Mesendoderm (in vitro differentiated cells): ENCODE results near the gene PGBD5.

ENCODE experiments used
- DNase-seq: peaks from one replicate; pipeline ENCODE4 v3.0.0; 2013
- H2AK5ac ChIP-seq: 2 replicates; pipeline ENCODE4 v1.6.1; 2013; ENCODE audit warnings: low read length, inconsistent platforms
- H2BK120ac ChIP-seq: 2 replicates; pipeline ENCODE4 v1.6.1; 2013; ENCODE audit warnings: low read depth, mild to moderate bottlenecking, low read length, moderate library complexity, mixed read lengths
- H2BK15ac ChIP-seq: replicated peaks from 2 replicates; pipeline ENCODE4 v1.6.1; 2013; ENCODE audit warnings: low read depth, mild to moderate bottlenecking, moderate library complexity
- H2BK5ac ChIP-seq: 2 replicates; pipeline ENCODE4 v1.6.1; 2013; ENCODE audit warnings: low read length, inconsistent platforms
- H3K18ac ChIP-seq: 2 replicates; pipeline ENCODE4 v1.6.1; 2013; ENCODE audit warnings: mild to moderate bottlenecking, low read length, mixed read lengths
- H3K23ac ChIP-seq: one replicate; pipeline ENCODE4 v1.6.1; 2013; ENCODE audit warnings: low read length
- H3K27ac ChIP-seq: 2 replicates; pipeline ENCODE4 v1.5.1; 2013; ENCODE audit warnings: low read depth, mild to moderate bottlenecking, inconsistent platforms, low read length, moderate library complexity
- H3K27me3 ChIP-seq: 2 replicates; pipeline ENCODE4 v1.6.1; 2013; ENCODE audit warnings: low read length, control low read depth, mild to moderate bottlenecking, inconsistent platforms; ENCODE audit not compliant: insufficient read depth, poor library complexity
- H3K36me3 ChIP-seq: 2 replicates; pipeline ENCODE4 v1.6.1; 2013; ENCODE audit warnings: low read length, inconsistent platforms; ENCODE audit not compliant: control insufficient read depth, insufficient read depth
- H3K4ac ChIP-seq: one replicate; pipeline ENCODE4 v1.6.1; 2013; ENCODE audit warnings: low read depth, mild to moderate bottlenecking, low read length, moderate library complexity
- H3K4me1 ChIP-seq: 2 replicates; pipeline ENCODE4 v1.6.1; 2013; ENCODE audit warnings: low read depth, low read length, inconsistent platforms; ENCODE audit not compliant: control insufficient read depth
- H3K4me2 ChIP-seq: 2 replicates; pipeline ENCODE4 v1.6.1; 2013; ENCODE audit warnings: low read length
- H3K4me3 ChIP-seq: 2 replicates; pipeline ENCODE4 v1.5.1; 2013; ENCODE audit warnings: mild to moderate bottlenecking, low read length
- H3K56ac ChIP-seq: one replicate; pipeline ENCODE4 v1.6.1; 2013; ENCODE audit warnings: low read length
- H3K79me1 ChIP-seq: 2 replicates; pipeline ENCODE4 v1.6.1; 2013; ENCODE audit warnings: low read length, inconsistent platforms
- H3K79me2 ChIP-seq: 2 replicates; pipeline ENCODE4 v1.6.1; 2013; ENCODE audit warnings: mild to moderate bottlenecking, low read length; ENCODE audit not compliant: control insufficient read depth, insufficient read depth
- H3K9ac ChIP-seq: 2 replicates; pipeline ENCODE4 v1.6.1; 2013; ENCODE audit warnings: low read length, inconsistent platforms
- H4K5ac ChIP-seq: one replicate; pipeline ENCODE4 v1.6.1; 2013; ENCODE audit warnings: low read length
- H4K8ac ChIP-seq: one replicate; pipeline ENCODE4 v1.6.1; 2013; ENCODE audit warnings: low read depth, mild to moderate bottlenecking, control low read depth, low read length, moderate library complexity
- WGBS: extraction: QIAGEN DNeasy Blood & Tissue Kit; methylation state at CpG from one replicate; pipeline ENCODE4 v1.1.7; 2013; ENCODE audit warnings: low lambda C conversion rate, missing lambda C conversion rate; ENCODE audit not compliant: insufficient coverage; ENCODE audit errors: extremely low coverage; 5-methylcytosine and 5-hydroxymethylcytosine counted together

Gene PGBD5

DNA sequence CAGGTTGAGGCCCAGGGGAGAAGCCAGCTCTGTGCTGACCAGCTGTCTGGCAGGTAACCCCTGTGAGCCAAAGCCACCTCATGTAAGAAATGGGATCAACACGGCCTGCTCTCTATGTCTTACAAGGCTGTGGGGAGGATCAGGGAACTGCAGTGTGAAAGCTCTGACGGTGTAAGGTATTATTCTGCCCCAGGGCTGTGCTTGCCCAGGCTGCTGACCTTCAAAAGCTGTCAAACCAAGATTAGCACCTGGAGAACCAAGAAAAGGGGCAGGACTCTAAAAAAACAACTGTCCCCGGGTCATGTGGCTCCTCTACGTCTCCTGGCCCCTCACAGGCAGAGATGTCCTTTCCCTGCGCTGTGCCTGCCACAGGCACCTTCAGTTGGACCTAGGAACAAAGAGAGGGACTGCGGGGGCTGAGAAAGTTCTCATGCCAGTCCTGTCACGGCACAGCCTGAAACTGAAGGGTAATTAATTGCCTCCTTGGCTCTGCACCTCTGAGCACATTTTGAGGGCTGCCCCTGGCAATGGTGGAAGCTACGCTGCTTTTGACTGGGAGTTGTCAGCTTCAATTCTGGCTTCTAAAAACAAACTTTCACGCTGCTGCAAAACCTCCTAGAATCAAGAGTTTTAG is 77.6 kb downstream of the PGBD5 start:
- H2BK5ac ChIP-seq, result no peak overlapping the region
- peaks cover 2% of the 10 kb centered on the region for H3K36me3 ChIP-seq
- no peaks in the 10 kb centered on the region for H3K79me2 ChIP-seq
- H3K4me3 ChIP-seq, result no peak overlapping the region
- no peak overlapping the region for H3K56ac ChIP-seq
- H4K8ac ChIP-seq, result no peak overlapping the region
- H2AK5ac ChIP-seq, result no peak overlapping the region
- H3K18ac ChIP-seq, result no peak overlapping the region
- DNase-seq, result no peak
- no peak overlapping the region for H2BK15ac ChIP-seq
- no peaks in the 10 kb centered on the region for H3K27me3 ChIP-seq
- no peak overlapping the region for H3K23ac ChIP-seq
- no peak overlapping the region for H3K4ac ChIP-seq
- WGBS, result no CpG with 5 or more reads among the region's 9 CpGs
- H3K4me1 ChIP-seq, result no peaks in the 10 kb centered on the region
- no peak overlapping the region for H3K9ac ChIP-seq
- H4K5ac ChIP-seq, result no peak overlapping the region
- no peak overlapping the region for H2BK120ac ChIP-seq
- no peak overlapping the region for H3K27ac ChIP-seq
- H3K79me1 ChIP-seq, result no peaks in the 10 kb centered on the region
- no peak overlapping the region for H3K4me2 ChIP-seq

DNA sequence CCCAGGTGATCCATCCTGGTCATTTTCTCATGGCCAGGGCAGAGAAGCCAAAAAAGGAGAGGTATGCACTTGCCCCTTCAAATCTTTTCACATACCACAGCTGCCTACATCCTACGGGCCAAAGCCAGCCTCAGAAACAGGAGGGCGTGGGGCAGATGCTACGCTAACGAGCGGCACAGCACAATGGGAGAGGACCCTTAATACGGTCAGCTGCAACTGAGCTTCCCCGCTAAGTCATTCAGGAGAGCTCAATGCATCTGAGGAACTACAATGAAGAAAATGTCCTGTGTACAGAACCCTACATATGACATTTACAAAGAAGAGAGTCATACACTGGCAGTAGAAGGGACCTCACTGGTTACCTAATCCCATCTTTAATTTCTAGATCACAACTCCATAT is 78.2 kb downstream of the PGBD5 start:
- no peak overlapping the region for H3K27ac ChIP-seq
- no peaks in the 10 kb centered on the region for H3K79me2 ChIP-seq
- H3K4me3 ChIP-seq, result no peak overlapping the region
- no peak overlapping the region for H2BK120ac ChIP-seq
- no peaks in the 10 kb centered on the region for H3K36me3 ChIP-seq
- H3K4me2 ChIP-seq, result no peak overlapping the region
- H2AK5ac ChIP-seq, result no peak overlapping the region
- no peak overlapping the region for H3K18ac ChIP-seq
- no CpG with 5 or more reads among the region's 7 CpGs for WGBS
- H3K27me3 ChIP-seq, result no peaks in the 10 kb centered on the region
- no peak overlapping the region for H3K4ac ChIP-seq
- DNase-seq, result no peak
- no peak overlapping the region for H4K8ac ChIP-seq
- no peak overlapping the region for H2BK15ac ChIP-seq
- H3K56ac ChIP-seq, result no peak overlapping the region
- H3K23ac ChIP-seq, result no peak overlapping the region
- H3K79me1 ChIP-seq, result no peaks in the 10 kb centered on the region
- no peak overlapping the region for H3K9ac ChIP-seq
- H4K5ac ChIP-seq, result no peak overlapping the region
- no peaks in the 10 kb centered on the region for H3K4me1 ChIP-seq
- no peak overlapping the region for H2BK5ac ChIP-seq

DNA sequence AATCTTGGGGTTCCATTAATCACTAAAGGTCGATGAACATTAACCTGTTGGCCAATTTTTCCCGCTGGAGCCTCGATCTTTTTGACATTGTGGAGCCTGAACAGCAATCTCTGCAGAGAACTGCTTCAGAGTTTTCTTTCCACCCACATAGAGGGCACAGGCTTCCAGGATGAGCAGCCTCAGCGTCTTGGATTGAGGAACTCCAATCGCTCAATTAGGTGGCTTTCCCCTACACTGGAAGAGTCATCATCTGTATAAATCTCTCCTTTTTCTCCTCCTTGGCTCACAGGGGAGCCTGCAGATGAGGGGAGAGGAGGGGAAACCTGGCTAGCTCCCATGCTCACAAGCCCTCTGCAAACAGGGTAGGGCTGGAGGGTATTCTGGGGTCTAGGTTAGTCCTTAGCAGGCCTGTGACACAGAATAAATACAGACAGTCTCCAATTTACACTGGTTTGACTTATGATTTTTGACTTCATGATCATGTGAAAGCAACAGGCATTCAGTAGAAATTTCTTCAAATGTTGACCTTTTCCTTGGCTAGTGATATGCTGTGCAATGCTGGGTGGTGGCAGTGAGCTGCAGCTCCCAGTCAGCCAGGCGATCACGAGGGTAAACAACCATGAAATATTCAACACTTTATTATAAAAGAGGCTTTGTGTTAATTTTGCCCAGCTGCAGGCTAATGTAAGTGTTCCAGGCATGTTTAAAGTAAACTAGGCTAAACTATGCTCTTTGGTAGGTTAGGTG is 80.8 kb downstream of the PGBD5 start:
- no peak overlapping the region for H3K56ac ChIP-seq
- H3K79me2 ChIP-seq, result no peaks in the 10 kb centered on the region
- no peak overlapping the region for H3K4me3 ChIP-seq
- no peaks in the 10 kb centered on the region for H3K79me1 ChIP-seq
- H3K23ac ChIP-seq, result no peak overlapping the region
- no peak for DNase-seq
- no peak overlapping the region for H3K18ac ChIP-seq
- no peak overlapping the region for H2BK120ac ChIP-seq
- no peak overlapping the region for H3K9ac ChIP-seq
- no peak overlapping the region for H3K4ac ChIP-seq
- H4K5ac ChIP-seq, result no peak overlapping the region
- no peaks in the 10 kb centered on the region for H3K4me1 ChIP-seq
- no peak overlapping the region for H2BK15ac ChIP-seq
- no CpG with 5 or more reads among the region's 7 CpGs for WGBS
- no peaks in the 10 kb centered on the region for H3K36me3 ChIP-seq
- no peak overlapping the region for H3K4me2 ChIP-seq
- H3K27me3 ChIP-seq, result no peaks in the 10 kb centered on the region
- no peak overlapping the region for H4K8ac ChIP-seq
- no peak overlapping the region for H2AK5ac ChIP-seq
- no peak overlapping the region for H2BK5ac ChIP-seq
- no peak overlapping the region for H3K27ac ChIP-seq

DNA sequence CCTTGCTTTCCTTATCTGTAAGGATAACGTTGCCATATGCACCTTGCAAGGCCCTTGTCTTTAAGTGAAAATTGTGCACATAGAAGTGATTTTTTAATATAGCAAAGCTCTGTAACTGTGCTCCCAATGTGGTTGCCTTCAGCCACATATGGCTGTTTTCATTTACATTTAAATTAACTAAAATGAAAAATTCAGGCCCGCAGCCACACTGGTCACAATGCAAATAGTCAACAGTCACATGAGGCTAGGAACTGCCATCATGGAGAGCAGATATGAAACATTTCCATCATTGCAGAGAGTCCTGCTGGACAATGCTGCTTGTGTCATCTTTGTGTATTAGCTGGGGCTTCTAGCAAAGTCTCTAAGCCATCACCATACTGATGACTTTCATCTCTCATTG is 83.4 kb downstream of the PGBD5 start:
- WGBS, result no CpG with 5 or more reads among the region's 2 CpGs
- H3K79me2 ChIP-seq, result no peaks in the 10 kb centered on the region
- no peak overlapping the region for H3K4ac ChIP-seq
- H3K4me2 ChIP-seq, result no peak overlapping the region
- no peak overlapping the region for H3K18ac ChIP-seq
- H3K79me1 ChIP-seq, result no peaks in the 10 kb centered on the region
- no peak overlapping the region for H2BK5ac ChIP-seq
- no peak overlapping the region for H2BK15ac ChIP-seq
- H3K36me3 ChIP-seq, result no peaks in the 10 kb centered on the region
- H3K9ac ChIP-seq, result no peak overlapping the region
- no peaks in the 10 kb centered on the region for H3K27me3 ChIP-seq
- no peak overlapping the region for H4K8ac ChIP-seq
- H3K56ac ChIP-seq, result no peak overlapping the region
- H2AK5ac ChIP-seq, result no peak overlapping the region
- H4K5ac ChIP-seq, result no peak overlapping the region
- H3K4me3 ChIP-seq, result no peak overlapping the region
- no peaks in the 10 kb centered on the region for H3K4me1 ChIP-seq
- no peak overlapping the region for H3K23ac ChIP-seq
- H2BK120ac ChIP-seq, result no peak overlapping the region
- DNase-seq, result no peak
- no peak overlapping the region for H3K27ac ChIP-seq

DNA sequence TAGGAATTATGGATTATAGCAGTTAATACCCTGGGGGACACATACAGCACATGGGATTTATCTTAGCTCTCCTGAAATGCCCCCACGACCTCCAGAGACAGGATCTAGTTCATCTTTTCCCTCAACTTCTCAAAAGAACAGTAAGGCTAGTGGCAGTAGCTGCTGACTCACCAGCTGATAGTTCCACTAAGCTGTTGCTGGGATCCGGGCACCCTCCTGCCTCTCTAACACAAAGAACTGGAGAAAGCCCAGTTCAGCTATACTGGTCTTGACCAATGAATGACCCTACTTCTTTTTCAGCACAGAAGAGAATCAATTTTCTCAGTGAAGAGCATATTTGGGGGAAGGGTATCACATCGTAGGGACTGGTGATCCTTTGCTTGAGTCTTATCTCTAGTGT is 84.1 kb downstream of the PGBD5 start:
- no peak overlapping the region for H3K56ac ChIP-seq
- H2BK120ac ChIP-seq, result no peak overlapping the region
- H3K4ac ChIP-seq, result no peak overlapping the region
- H2BK15ac ChIP-seq, result no peak overlapping the region
- H3K4me3 ChIP-seq, result no peak overlapping the region
- no CpG with 5 or more reads among the region's 3 CpGs for WGBS
- no peaks in the 10 kb centered on the region for H3K79me2 ChIP-seq
- H3K4me1 ChIP-seq, result no peaks in the 10 kb centered on the region
- H3K23ac ChIP-seq, result no peak overlapping the region
- DNase-seq, result no peak
- no peak overlapping the region for H3K9ac ChIP-seq
- no peaks in the 10 kb centered on the region for H3K36me3 ChIP-seq
- H4K8ac ChIP-seq, result no peak overlapping the region
- H3K27ac ChIP-seq, result no peak overlapping the region
- H3K4me2 ChIP-seq, result no peak overlapping the region
- no peak overlapping the region for H2AK5ac ChIP-seq
- no peaks in the 10 kb centered on the region for H3K27me3 ChIP-seq
- H3K79me1 ChIP-seq, result no peaks in the 10 kb centered on the region
- no peak overlapping the region for H2BK5ac ChIP-seq
- H4K5ac ChIP-seq, result no peak overlapping the region
- H3K18ac ChIP-seq, result no peak overlapping the region

DNA sequence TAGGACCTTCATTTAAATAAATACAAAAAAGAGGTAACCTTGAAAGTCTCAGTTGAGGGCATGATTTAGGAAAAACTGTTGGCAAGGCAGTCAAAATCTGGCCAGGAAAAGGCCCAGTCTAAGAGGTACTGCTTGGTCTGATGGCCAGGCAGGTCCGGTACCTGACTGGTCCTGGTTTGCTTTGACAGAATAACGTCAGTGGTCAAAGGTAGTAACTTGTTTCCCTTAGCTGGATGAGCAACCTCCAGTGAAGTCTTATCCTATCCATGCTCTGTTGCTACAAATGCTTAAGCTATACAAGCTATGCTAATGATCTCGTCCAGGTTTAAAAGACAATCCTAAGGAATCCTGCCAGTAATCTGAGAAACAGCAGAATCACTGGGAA is 85.0 kb downstream of the PGBD5 start:
- no CpG with 5 or more reads among the region's 3 CpGs for WGBS
- DNase-seq, result no peak
- H2AK5ac ChIP-seq, result no peak overlapping the region
- no peak overlapping the region for H4K5ac ChIP-seq
- no peak overlapping the region for H2BK15ac ChIP-seq
- no peak overlapping the region for H2BK5ac ChIP-seq
- no peak overlapping the region for H3K9ac ChIP-seq
- H4K8ac ChIP-seq, result no peak overlapping the region
- no peaks in the 10 kb centered on the region for H3K27me3 ChIP-seq
- no peak overlapping the region for H2BK120ac ChIP-seq
- H3K4ac ChIP-seq, result no peak overlapping the region
- no peak overlapping the region for H3K4me2 ChIP-seq
- no peak overlapping the region for H3K27ac ChIP-seq
- no peak overlapping the region for H3K4me3 ChIP-seq
- H3K4me1 ChIP-seq, result no peaks in the 10 kb centered on the region
- H3K23ac ChIP-seq, result no peak overlapping the region
- H3K56ac ChIP-seq, result no peak overlapping the region
- H3K79me2 ChIP-seq, result no peaks in the 10 kb centered on the region
- H3K36me3 ChIP-seq, result no peaks in the 10 kb centered on the region
- no peaks in the 10 kb centered on the region for H3K79me1 ChIP-seq
- H3K18ac ChIP-seq, result no peak overlapping the region
